BE2C (cell line): Measurements from ENCODE around the gene PHLDB3.

ENCODE experiments used
- DNase-seq: peaks from one replicate; pipeline ENCODE4 v3.0.0-alpha.2; 2020
- H3K27me3 ChIP-seq: fragments of 250-450 bp; sonication (Bioruptor Pico); 2 replicates; pipeline ENCODE4 v1.5.1; 2020; ENCODE audit warnings: mild to moderate bottlenecking
- H3K36me3 ChIP-seq: fragments of 250-450 bp; sonication (Bioruptor Pico); 2 replicates; pipeline ENCODE4 v1.5.1; 2020; ENCODE audit warnings: mild to moderate bottlenecking
- H3K4me1 ChIP-seq: fragments of 250-450 bp; sonication (Bioruptor Pico); 2 replicates; pipeline ENCODE4 v1.5.1; 2020
- H3K4me3 ChIP-seq: 2 replicates; pipeline ENCODE4 v1.5.1; 2011; ENCODE audit warnings: low read depth, low read length
- H3K9me3 ChIP-seq: fragments of 250-450 bp; sonication (Bioruptor Pico); 2 replicates; pipeline ENCODE4 v1.5.1; 2020
- TF ChIP-seq, protein P1 (sequence below): IDR thresholded peaks from 2 replicates; pipeline ENCODE4 v1.5.1; 2012; ENCODE audit warnings: mild to moderate bottlenecking, low read depth, low read length

The PHLDB3 gene

DNA sequence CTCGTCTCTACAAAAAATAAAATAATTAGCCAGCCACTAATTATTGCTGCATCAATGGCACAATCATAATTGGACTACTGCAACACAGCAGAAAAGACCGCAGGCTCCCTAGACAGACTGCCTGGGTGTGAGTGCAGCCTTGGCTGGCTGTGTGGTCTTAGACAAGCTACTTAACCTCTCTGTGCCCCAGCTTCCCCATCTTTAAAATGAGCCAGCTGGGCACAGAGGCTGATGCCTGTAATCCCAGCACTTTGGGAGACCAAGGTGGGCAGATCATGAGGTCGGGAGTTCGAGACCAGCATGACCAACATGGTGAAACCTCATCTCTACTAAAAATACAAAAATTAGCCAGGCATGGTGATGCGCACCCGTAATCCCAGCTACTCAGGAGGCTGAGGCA lies 70.9 kb downstream of the PHLDB3 start:
- Histone ChIP-seq H3K9me3 (no peaks in the 10 kb centered on the region), H3K4me3 (no peak overlapping the region), H3K4me1 (no peaks in the 10 kb centered on the region), H3K27me3 (no peaks in the 10 kb centered on the region), H3K36me3 (no peaks in the 10 kb centered on the region)
- TF ChIP-seq, protein P1, sequence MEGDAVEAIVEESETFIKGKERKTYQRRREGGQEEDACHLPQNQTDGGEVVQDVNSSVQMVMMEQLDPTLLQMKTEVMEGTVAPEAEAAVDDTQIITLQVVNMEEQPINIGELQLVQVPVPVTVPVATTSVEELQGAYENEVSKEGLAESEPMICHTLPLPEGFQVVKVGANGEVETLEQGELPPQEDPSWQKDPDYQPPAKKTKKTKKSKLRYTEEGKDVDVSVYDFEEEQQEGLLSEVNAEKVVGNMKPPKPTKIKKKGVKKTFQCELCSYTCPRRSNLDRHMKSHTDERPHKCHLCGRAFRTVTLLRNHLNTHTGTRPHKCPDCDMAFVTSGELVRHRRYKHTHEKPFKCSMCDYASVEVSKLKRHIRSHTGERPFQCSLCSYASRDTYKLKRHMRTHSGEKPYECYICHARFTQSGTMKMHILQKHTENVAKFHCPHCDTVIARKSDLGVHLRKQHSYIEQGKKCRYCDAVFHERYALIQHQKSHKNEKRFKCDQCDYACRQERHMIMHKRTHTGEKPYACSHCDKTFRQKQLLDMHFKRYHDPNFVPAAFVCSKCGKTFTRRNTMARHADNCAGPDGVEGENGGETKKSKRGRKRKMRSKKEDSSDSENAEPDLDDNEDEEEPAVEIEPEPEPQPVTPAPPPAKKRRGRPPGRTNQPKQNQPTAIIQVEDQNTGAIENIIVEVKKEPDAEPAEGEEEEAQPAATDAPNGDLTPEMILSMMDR = no peak
- no peak for DNase-seq

DNA sequence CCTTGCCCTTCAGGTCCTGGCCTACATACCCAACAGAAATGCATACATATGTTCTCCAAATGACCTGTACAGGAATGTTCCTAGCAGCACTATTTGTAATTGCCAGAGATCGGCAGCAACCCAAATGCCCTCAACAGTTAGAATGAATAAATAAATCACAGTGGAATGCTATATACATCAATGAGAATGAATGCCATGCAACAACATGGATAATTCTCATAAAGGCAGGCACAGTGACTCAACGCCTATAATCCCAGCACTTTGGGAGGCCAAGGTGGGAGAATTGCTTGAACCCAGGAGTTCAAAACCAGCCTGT lies 71.2 kb downstream of the PHLDB3 start:
- H3K27me3 ChIP-seq = no peaks in the 10 kb centered on the region
- H3K4me1 ChIP-seq = no peaks in the 10 kb centered on the region
- no peaks in the 10 kb centered on the region for H3K9me3 ChIP-seq
- no peaks in the 10 kb centered on the region for H3K36me3 ChIP-seq
- TF ChIP-seq, protein P1 = no peak
- H3K4me3 ChIP-seq = no peak overlapping the region
- no peak for DNase-seq

DNA sequence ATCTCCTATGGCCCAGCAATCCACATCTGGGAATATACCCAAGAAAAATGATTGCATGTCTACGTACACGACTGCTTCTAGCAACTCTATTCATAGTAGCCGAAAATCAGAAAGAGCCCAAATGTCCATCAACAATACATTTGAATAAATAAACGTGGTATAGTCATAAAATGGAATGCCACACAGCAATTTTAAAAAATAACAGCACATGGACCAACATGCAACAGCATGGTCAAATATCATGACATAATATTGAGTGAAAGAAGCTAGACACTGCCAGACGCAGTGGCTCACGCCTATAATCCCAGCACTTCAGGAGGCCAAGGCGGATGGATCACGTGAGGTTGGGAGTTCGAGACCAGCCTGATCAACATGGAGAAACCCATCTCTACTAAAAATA lies 73.6 kb downstream of the PHLDB3 start:
- DNase-seq = no peak
- TF ChIP-seq, protein P1 = no peak

DNA sequence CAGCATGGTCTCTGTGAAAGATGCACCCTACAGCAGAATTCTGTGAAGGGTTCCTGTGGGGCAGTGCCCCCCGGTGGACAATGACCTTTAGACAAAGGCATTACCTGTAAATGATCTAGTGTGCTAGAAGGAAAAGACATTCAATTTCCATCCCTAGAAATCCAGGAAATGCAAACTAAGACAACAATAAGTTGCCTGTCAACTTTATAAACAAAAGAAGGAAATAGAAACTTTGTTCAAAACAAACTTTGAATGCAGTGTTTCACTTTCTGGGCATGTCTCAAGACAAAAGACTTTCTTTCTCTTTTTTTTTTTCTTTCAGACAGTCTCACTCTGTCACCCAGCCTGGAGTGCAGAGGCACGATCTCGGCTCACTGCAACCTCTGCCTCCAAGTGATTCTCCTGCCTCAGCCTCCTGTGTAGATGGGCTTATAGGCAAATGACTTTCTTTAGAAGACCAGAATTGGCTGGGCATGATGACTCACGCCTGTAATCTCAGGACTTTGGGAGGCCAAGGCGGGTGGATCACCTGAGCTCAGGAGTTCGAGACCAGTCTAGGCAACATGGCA lies 74.3 kb downstream of the PHLDB3 start:
- Histone ChIP-seq H3K9me3 (no peaks in the 10 kb centered on the region), H3K4me3 (no peak overlapping the region), H3K36me3 (no peaks in the 10 kb centered on the region), H3K27me3 (no peaks in the 10 kb centered on the region), H3K4me1 (no peaks in the 10 kb centered on the region)
- DNase-seq = no peak
- TF ChIP-seq, protein P1 = 0 out of 2 replicates have a peak, but pooled peaks have one; percentile 11

More for the DNA sequence above, 73.6 kb downstream of the PHLDB3 start:
- no peak overlapping the region for H3K4me3 ChIP-seq
- no peaks in the 10 kb centered on the region for H3K4me1 ChIP-seq
- H3K9me3 ChIP-seq = no peaks in the 10 kb centered on the region
- no peaks in the 10 kb centered on the region for H3K36me3 ChIP-seq
- no peaks in the 10 kb centered on the region for H3K27me3 ChIP-seq

DNA sequence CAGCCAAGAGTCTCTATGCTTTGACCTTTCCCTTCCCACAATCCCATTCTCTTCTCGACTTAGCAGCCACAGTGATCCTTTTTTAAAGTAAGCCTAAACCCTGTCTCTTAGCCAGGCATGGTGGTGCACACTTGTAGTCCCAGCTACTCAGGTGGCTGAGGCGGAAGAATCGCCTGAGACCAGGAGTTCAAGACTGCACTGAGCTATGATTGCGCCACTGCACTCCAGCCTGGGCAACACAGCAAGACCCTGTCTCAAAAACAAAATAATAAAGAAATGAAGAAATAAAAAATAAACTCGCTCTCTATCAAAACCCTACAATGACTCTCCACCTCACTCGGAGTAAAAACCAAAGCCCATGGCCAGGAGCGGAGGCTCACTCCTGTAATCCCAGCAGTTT lies 75.2 kb downstream of the PHLDB3 start:
- TF ChIP-seq, protein P1 = no peak
- Histone ChIP-seq H3K4me1 (no peaks in the 10 kb centered on the region), H3K36me3 (no peaks in the 10 kb centered on the region), H3K4me3 (no peak overlapping the region), H3K27me3 (no peaks in the 10 kb centered on the region), H3K9me3 (no peaks in the 10 kb centered on the region)
- no peak for DNase-seq

DNA sequence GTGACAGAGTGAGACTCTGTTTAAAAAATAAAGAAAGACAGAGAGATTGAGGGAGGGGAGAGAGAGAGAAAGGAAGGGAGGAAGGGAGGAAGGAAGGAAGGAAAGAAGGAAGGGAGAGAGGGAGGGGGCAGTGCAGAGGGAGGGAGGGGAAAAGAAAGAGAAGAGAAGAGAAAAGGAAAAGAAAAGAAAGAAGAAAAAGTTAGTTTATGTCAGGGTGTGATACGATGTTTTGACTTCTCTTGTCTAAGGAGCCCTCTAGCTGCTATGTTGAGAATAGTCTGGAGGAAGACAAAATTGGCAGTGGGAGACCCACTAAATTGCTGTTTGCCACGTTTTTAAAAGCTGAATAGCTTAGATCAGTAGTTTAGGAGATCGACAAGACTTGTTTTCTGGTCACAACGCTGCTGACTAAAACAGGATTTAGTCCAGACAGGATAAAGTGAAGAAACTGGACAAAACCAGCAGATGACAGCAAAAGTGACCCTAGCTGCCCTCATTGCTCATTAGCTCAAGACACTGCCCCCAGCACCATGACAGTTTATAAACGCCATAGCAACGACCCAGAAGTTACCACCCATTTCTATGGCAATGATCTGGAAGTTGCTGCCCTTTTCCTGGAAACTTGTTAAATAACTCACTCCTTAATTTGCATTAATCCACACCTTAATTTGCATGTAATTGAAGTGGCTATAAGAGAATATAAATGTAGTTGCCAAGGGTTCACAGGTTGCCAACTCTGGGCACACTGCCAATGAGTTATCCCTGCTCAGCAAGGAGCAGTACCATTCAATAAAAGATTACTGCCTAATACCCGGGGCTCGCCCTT lies 78.8 kb downstream of the PHLDB3 start:
- DNase-seq = no peak
- TF ChIP-seq, protein P1 = peak; percentile 42
- Histone ChIP-seq H3K4me3 (no peak overlapping the region), H3K9me3 (no peaks in the 10 kb centered on the region), H3K4me1 (no peaks in the 10 kb centered on the region), H3K36me3 (no peaks in the 10 kb centered on the region), H3K27me3 (no peaks in the 10 kb centered on the region)
